GM20431 (cell line): Measurements from ENCODE around the gene TMEM119.
"Not testable (repeated sequence)": the region's sequence is repeated elsewhere in the genome, so short reads cannot be mapped to it uniquely, and the experiment has no call there.

Source experiments
- in situ Hi-C: fragments of 300-500 bp; cut with MseI, MboI; formaldehyde crosslinking; loops from one replicate; pipeline ENCODE4 v1.15.0; 2020; ENCODE audit warnings: low sequenced_read_pairs; ENCODE audit not compliant: unreplicated experiment

The TMEM119 gene

GRCh38 chr12:108589840-108590229 is 8.0 kb downstream of the TMEM119 start:
- in situ Hi-C loops: no loop called here

- in situ Hi-C loops: no loop called here
These were observed 8.7 kb downstream of the TMEM119 start for GRCh38 chr12:108589028-108589839.

GRCh38 chr12:108587826-108588225 is 10.1 kb downstream of the TMEM119 start:
- in situ Hi-C loops: no loop called here

GRCh38 chr12:108586306-108586705 is 11.6 kb downstream of the TMEM119 start:
- in situ Hi-C loops: no loop called here

- in situ Hi-C loops: no loop called here
These were observed 12.0 kb downstream of the TMEM119 start for GRCh38 chr12:108585864-108586263.

- in situ Hi-C loops: no loop called here
These were observed 13.3 kb downstream of the TMEM119 start for GRCh38 chr12:108584456-108585065.

- in situ Hi-C loops: no loop called here
These were observed 13.9 kb downstream of the TMEM119 start for GRCh38 chr12:108583991-108584390.

- in situ Hi-C loops: no loop called here
These were observed 14.7 kb downstream of the TMEM119 start for GRCh38 chr12:108582978-108583770.

GRCh38 chr12:108582509-108582908 is 15.4 kb downstream of the TMEM119 start:
- in situ Hi-C loops: no loop called here

GRCh38 chr12:108581311-108582227 is 16.3 kb downstream of the TMEM119 start:
- in situ Hi-C loops: no loop called here

- in situ Hi-C loops: no loop called here
These were observed 17.4 kb downstream of the TMEM119 start for GRCh38 chr12:108580531-108580930.

GRCh38 chr12:108578813-108579212 is 19.1 kb downstream of the TMEM119 start:
- in situ Hi-C loops: no loop called here

- in situ Hi-C loops: no loop called here
These were observed 19.6 kb downstream of the TMEM119 start for GRCh38 chr12:108578264-108578663.

- in situ Hi-C loops: no loop called here
These were observed 20.4 kb downstream of the TMEM119 start for GRCh38 chr12:108577458-108577857.

GRCh38 chr12:108576660-108577234 is 21.1 kb downstream of the TMEM119 start:
- in situ Hi-C loops: no loop called here

GRCh38 chr12:108575199-108575912 is 22.5 kb downstream of the TMEM119 start:
- in situ Hi-C loops: no loop called here

- in situ Hi-C loops: not testable (repeated sequence)
These were observed 23.6 kb downstream of the TMEM119 start for GRCh38 chr12:108574276-108574675.

GRCh38 chr12:108573317-108573716 is 24.6 kb downstream of the TMEM119 start:
- in situ Hi-C loops: no loop called here
